HCT116 (cell line): Measurements from ENCODE around the gene ACSF2. TPM values are rescaled to one million over a fixed set of nuclear protein-coding genes. Genes with fewer than 3 reads are reported as not detected.

Experiments
- ATAC-seq: fragments of 200-7000 bp; cut with Tn5 transposase; 2 replicates; pipeline ENCODE4 v1.9.1; 2020; ENCODE audit warnings: mild to moderate bottlenecking, moderate library complexity
- BruUV-seq: library from RNA; stranded (reverse); fragments of 400-500 nt; replicated peaks from 2 replicates; lab custom pipeline; 2021; lab: Mats Ljungman, UMichigan
- CTCF ChIA-PET: fragments of 300-600 bp; sonication (Branson Sonifier 250); formaldehyde crosslinking; loops from one replicate; lab custom pipeline; 2021; ENCODE audit warnings: antibody characterized with exemption; lab: Charles Lee
- POLR2A ChIA-PET: fragments of 300-600, 350-600 bp; sonication (Branson Sonifier 250); formaldehyde crosslinking; loops from one replicate; lab custom pipeline; 2021; ENCODE audit warnings: antibody characterized with exemption; lab: Charles Lee
- RAD21 ChIA-PET, 2 experiments: fragments of 300-600 bp; sonication (Branson Sonifier 250); formaldehyde crosslinking; loops; one replicate each; lab custom pipeline; 2023; ENCODE audit warnings: low total read pairs in 2 of 2; ENCODE audit not compliant: uncharacterized antibody in 2 of 2, unreplicated experiment in 2 of 2, low non-redundant PET in 1 of 2; lab: Charles Lee
- DNase-seq: peaks from one replicate; pipeline ENCODE4 v3.0.0-alpha.2; 2010; ENCODE audit warnings: low read depth, low spot score
- H2AFZ ChIP-seq: fragments of 200-600 bp; shearing (Covaris generic), sonication (generic); 2 replicates; pipeline ENCODE4 v1.6.1; 2017; ENCODE audit warnings: low read depth, mixed run types, mixed read lengths, antibody characterized with exemption, low read length; ENCODE audit not compliant: poor library complexity, severe bottlenecking
- H3K27ac ChIP-seq: 2 replicates; pipeline ENCODE4 v1.5.1; 2012; ENCODE audit warnings: low read depth, low read length
- H3K27me3 ChIP-seq: fragments of 200-600 bp; sonication (generic); 2 replicates; pipeline ENCODE4 v1.6.1; 2016; ENCODE audit warnings: mixed run types, low read length, mixed read lengths; ENCODE audit not compliant: insufficient read depth
- H3K36me3 ChIP-seq, 2 experiments: fragments of 200-500 bp in 1 of 2; fragments of 200-600 bp in 1 of 2; sonication (Bioruptor generic) in 1 of 2; sonication (generic) in 1 of 2; 2 replicates each; pipeline versions ENCODE4 v1.5.1 to v1.6.1; 2014 to 2016; ENCODE audit warnings: low read length in 2 of 2, inconsistent platforms in 1 of 2, mixed read lengths in 1 of 2, mixed run types in 1 of 2; ENCODE audit not compliant: insufficient read depth in 2 of 2, control insufficient read depth in 1 of 2
- H3K4me1 ChIP-seq, 2 experiments: fragments of 200-600 bp in 1 of 2; sonication (generic) in 1 of 2; 2 replicates each; pipeline versions ENCODE4 v1.5.1 to v1.6.1; 2012 to 2017; ENCODE audit warnings: low read length in 2 of 2, inconsistent platforms in 1 of 2, mild to moderate bottlenecking in 1 of 2, mixed read lengths in 1 of 2, mixed run types in 1 of 2, moderate library complexity in 1 of 2; ENCODE audit not compliant: insufficient read depth in 2 of 2, control insufficient read depth in 1 of 2
- H3K4me2 ChIP-seq: fragments of 200-600 bp; sonication (generic); 2 replicates; pipeline ENCODE4 v1.6.1; 2017; ENCODE audit warnings: mixed run types, low read length, mixed read lengths
- H3K4me3 ChIP-seq, 2 experiments: fragments of 200-600 bp in 1 of 2; sonication (generic) in 1 of 2; replicated peaks in 1 of 2; 2 replicates each; pipeline ENCODE4 v1.5.1; 2011 to 2016; ENCODE audit warnings: low read length in 2 of 2, control low read depth in 1 of 2, low read depth in 1 of 2, mild to moderate bottlenecking in 1 of 2, mixed read lengths in 1 of 2, mixed run types in 1 of 2
- H3K79me2 ChIP-seq: fragments of 200-600 bp; sonication (generic); 2 replicates; pipeline ENCODE4 v1.6.1; 2017; ENCODE audit warnings: mild to moderate bottlenecking, mixed run types, low read length, moderate library complexity, mixed read lengths; ENCODE audit not compliant: insufficient read depth
- H3K9ac ChIP-seq: fragments of 200-600 bp; sonication (generic); 2 replicates; pipeline ENCODE4 v1.6.1; 2016; ENCODE audit warnings: low read length, mixed read lengths
- H3K9me2 ChIP-seq: fragments of 200-600 bp; sonication (generic), shearing (Covaris generic); 2 replicates; pipeline ENCODE4 v1.6.1; 2017; ENCODE audit warnings: mixed run types, mild to moderate bottlenecking, moderate library complexity; ENCODE audit not compliant: insufficient read depth
- H3K9me3 ChIP-seq, 2 experiments: fragments of 200-500 bp in 1 of 2; fragments of 200-600 bp in 1 of 2; sonication (Bioruptor generic) in 1 of 2; sonication (generic) in 1 of 2; 2 replicates each; pipeline ENCODE4 v1.6.1; 2014 to 2017; ENCODE audit warnings: low read length in 2 of 2, mixed read lengths in 2 of 2, inconsistent platforms in 1 of 2, low read depth in 1 of 2, mild to moderate bottlenecking in 1 of 2, mixed run types in 1 of 2, moderate library complexity in 1 of 2; ENCODE audit not compliant: control insufficient read depth in 1 of 2, insufficient read depth in 1 of 2
- H4K20me1 ChIP-seq: fragments of 200-600 bp; sonication (generic), shearing (Covaris generic); 2 replicates; pipeline ENCODE4 v1.6.1; 2017; ENCODE audit warnings: mixed run types, mild to moderate bottlenecking, moderate library complexity; ENCODE audit not compliant: insufficient read depth
- CEBPB ChIP-seq: IDR thresholded peaks from 2 replicates; pipeline ENCODE4 v1.6.1; 2012; ENCODE audit warnings: low read depth
- EGR1 ChIP-seq: IDR thresholded peaks from 2 replicates; pipeline ENCODE4 v1.6.1; 2012; ENCODE audit warnings: low read depth
- JUND ChIP-seq: IDR thresholded peaks from 2 replicates; pipeline ENCODE4 v1.6.1; 2012
- POLR2A ChIP-seq: IDR thresholded peaks from 2 replicates; pipeline ENCODE4 v1.7.0; 2011; ENCODE audit warnings: borderline replicate concordance; ENCODE audit not compliant: insufficient read depth, insufficient read length; ENCODE audit errors: extremely low read depth
- POLR2AphosphoS5 ChIP-seq: IDR thresholded peaks from 2 replicates; pipeline ENCODE4 v1.6.1; 2011; ENCODE audit warnings: mild to moderate bottlenecking, low read depth, low read length, moderate library complexity
- REST ChIP-seq: IDR thresholded peaks from 2 replicates; pipeline ENCODE4 v1.6.1; 2012; ENCODE audit warnings: low read depth
- SIN3A ChIP-seq: IDR thresholded peaks from 2 replicates; pipeline ENCODE4 v1.6.1; 2012; ENCODE audit warnings: low read depth
- ZBTB33 ChIP-seq: IDR thresholded peaks from 2 replicates; pipeline ENCODE4 v1.6.1; 2011; ENCODE audit warnings: mild to moderate bottlenecking, low read length, moderate library complexity; ENCODE audit not compliant: insufficient replicate concordance; ENCODE audit errors: extremely low read depth
- ZFX ChIP-seq: fragments of 450-650 bp; IDR thresholded peaks from 2 replicates; pipeline ENCODE4 v1.6.1; 2017
- ZNF274 ChIP-seq: fragments of 200-500 bp; sonication (Bioruptor generic); IDR thresholded peaks from 2 replicates; pipeline ENCODE4 v1.6.1; 2014; ENCODE audit warnings: mild to moderate bottlenecking, low read depth, low read length, inconsistent platforms
- intact Hi-C: fragments of 100-400 bp; cut with micrococcal nuclease; formaldehyde crosslinking; loops from 2 replicates; pipeline ENCODE4 v1.10.0; 2022
- total RNA-seq: library from RNA; stranded (reverse); gene quantifications from one replicate; pipeline ENCODE4 v1.2.1, GENCODE V29; 2021; ENCODE audit not compliant: unreplicated experiment

Gene ACSF2
- total RNA-seq, 1 experiment from 2014 or later, result 52.4 TPM

DNA sequence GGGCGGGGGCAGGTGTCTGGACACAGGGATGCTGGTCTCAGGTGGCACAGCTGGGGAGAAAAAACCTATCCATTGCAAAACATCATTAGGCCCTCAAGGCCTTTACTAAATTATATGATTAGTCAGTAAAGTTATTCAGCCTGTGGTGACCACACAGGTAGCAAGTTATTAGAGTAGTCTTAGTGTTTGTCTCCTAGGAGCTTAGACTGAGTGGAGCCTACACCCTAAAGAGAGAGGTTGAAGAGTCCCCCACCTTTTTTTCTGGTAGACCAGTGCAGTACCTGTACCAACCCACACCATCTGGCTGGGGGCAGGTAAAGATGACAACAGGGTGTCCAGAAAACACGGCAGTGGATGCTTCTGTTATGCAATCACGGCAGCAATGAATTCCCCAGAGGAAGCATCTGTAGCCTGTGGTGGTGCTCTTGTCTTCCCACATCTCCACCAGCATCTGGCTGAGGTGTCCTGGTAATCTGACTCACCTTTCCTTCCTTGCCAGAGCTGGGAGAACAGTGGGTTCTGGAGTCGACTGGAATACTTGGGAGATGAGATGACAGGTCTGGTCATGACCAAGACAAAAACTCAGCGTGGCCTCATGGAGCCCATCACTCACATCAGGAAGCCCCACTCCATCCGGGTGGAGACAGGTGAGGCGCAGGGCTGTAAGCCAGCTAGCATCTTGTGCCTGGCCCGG, 93.3 kb downstream of the ACSF2 start:
- Histone ChIP-seq H3K27me3 (no peaks in the 10 kb centered on the region), H3K9me2 (no peaks in the 10 kb centered on the region)
- ChIA-PET POLR2A (no interaction called here), CTCF (no interaction called here)
- no peak for TF ChIP-seq ZNF274
- TF ChIP-seq JUND, result no peak
- no peak for TF ChIP-seq SIN3A
- TF ChIP-seq REST, result no peak
- no peak for TF ChIP-seq EGR1
- no peak for TF ChIP-seq POLR2A
- TF ChIP-seq CEBPB, result no peak
- TF ChIP-seq POLR2AphosphoS5, result no peak
- TF ChIP-seq ZFX, result no peak
- TF ChIP-seq ZBTB33, result no peak
- TF ChIP-seq, all 23 proteins: peak for 0
- no peak overlapping the region for H3K4me3 ChIP-seq
- RAD21 ChIA-PET, result no interaction called here
- H3K36me3 ChIP-seq, result no peaks in the 10 kb centered on the region
- intact Hi-C loops, result no loop called here
- ATAC-seq, result no peak
- no peak overlapping the region for H3K9ac ChIP-seq
- no peaks in the 10 kb centered on the region for H3K79me2 ChIP-seq
- no peak overlapping the region for H3K4me2 ChIP-seq
- H3K27ac ChIP-seq, result no peak overlapping the region
- DNase-seq, result no peak
- no TSS peak for BruUV-seq
- no peaks in the 10 kb centered on the region for H4K20me1 ChIP-seq
- no peak overlapping the region for H2AFZ ChIP-seq
- peaks cover 0 to 6% of the 10 kb centered on the region in 2 experiments; a peak in 1 of 4 replicates for H3K4me1 ChIP-seq
- no peaks in the 10 kb centered on the region for H3K9me3 ChIP-seq
